Astrocyte of the hippocampus (primary cell): ENCODE results near the gene C17orf113.
A peak's percentile ranks its signal among the peaks of the same experiment; 100 is the strongest.

Experiments
- DNase-seq: peaks from one replicate; pipeline ENCODE4 v3.0.0; 2011; ENCODE audit warnings: low read depth, low spot score

C17orf113 gene

DNA sequence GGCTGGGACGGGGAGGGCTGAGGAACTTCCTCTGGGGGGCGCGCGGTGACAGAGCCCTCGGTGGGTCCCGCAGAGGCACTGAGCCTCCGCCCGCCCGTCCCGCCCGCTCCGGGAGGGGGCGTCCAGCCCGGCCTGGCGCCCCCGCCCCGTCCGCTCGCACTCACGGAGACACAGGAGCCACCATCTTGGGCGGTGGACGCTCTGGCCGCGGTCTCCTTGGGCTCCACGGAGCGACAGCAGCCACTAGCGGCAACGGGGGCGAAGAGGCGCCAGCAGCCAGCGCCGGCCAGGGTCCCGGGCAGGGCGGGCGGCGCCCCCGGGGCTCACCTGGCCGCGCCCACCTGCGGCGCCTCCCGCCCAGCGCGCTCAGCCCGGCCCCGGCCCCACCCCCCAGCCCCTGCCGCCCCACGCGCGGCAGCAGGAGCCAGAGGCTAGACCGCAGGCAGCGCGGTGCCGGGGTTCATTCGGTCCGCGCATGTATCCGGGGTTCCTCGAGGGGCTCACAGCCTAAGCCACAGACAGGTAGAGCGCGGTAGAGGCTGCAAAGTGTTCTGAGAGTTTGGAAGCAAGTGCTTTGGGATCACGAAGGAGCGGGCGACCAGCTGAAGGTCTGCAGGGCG lies at the start of gene C17orf113:
Gene C17orf113 (minus strand): TSS at position 209 of the 620 bp plus-strand sequence. CDS start 7,225 bp downstream, outside the sequence.
- peak; percentile 69 for DNase-seq

DNA sequence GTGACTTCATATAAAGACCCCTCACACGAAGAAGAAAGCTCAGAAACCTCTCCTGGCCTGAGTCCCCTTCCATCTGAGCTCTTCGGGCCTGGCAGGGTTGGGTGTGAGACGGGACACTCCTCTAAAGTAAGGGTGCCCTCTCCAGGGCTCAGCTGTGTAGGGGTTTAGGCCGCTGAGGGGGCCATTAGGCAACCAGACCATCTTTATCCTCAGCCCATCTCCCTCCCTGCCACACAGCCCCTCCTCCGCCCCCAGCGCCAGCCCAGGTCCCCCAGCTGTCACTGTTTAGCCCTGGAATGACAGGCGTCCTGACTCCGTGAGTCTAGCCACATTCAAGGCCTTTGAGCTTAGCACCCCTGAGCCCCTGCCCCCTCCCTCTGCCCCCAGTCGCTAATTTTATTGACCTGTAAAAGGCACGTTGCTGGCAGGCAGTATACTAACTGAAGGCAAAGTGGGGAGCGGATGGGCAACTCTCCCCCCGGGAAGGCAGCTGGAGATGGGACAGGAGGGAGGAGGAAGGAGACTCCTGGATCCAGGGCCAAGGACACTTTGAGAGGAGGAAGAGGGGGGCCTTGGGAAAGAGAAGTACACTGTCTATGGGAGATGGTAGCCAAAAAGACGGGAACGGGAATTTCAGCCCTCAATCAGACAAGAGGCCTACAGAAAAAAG lies 48.5 kb upstream of the C17orf113 start:
- no peak for DNase-seq

DNA sequence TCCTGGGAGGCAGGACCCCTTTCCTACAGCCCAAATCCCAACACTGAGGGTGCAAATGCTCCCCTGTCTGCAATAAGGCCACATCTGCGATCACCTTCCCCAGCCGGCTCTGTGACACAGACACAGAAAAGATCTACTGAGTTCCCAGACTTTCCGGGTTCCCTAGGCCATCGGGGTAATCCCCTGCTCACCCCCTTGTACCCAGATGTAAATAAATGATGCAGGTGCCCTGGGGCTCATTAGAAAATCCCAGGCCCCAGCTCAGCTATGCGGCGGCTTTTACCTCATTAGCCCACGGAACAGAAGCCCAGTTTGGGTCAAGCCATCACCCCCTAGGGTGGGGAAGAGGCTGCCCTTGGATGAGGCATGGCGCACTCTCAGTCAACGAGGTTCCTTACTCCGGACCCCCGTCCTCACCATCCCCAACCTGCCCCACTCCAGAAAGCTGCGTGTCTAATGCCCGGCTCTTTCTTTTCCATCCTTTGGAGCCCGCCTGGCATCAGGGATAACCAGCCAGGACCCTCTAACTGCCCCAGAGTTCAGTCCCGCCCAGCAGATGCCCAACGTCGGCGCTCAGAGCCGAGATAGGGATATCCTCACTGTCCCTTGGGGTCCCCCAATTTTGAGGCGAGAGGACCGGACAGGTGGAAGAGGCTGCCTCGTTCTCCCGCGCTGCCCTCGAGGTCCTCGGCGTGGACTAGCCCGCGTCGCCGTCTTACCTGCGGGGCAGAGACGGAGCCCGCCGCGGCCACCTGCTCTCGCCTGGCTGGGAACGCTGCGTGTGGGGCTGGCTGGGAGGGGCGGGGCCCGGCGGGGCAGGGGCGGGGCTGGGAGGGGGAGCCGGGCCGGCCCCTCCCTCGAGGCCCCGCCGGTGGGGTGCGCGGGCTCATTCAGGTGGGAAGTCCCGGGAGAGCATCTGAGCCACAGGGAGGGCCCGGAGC lies 47.6 kb upstream of the C17orf113 start, which contains the start of gene ZNF385C:
Gene ZNF385C (minus strand): TSS at position 783 of the 941 bp plus-strand sequence. CDS start 35,417 bp downstream, outside the sequence.
- DNase-seq: no peak

DNA sequence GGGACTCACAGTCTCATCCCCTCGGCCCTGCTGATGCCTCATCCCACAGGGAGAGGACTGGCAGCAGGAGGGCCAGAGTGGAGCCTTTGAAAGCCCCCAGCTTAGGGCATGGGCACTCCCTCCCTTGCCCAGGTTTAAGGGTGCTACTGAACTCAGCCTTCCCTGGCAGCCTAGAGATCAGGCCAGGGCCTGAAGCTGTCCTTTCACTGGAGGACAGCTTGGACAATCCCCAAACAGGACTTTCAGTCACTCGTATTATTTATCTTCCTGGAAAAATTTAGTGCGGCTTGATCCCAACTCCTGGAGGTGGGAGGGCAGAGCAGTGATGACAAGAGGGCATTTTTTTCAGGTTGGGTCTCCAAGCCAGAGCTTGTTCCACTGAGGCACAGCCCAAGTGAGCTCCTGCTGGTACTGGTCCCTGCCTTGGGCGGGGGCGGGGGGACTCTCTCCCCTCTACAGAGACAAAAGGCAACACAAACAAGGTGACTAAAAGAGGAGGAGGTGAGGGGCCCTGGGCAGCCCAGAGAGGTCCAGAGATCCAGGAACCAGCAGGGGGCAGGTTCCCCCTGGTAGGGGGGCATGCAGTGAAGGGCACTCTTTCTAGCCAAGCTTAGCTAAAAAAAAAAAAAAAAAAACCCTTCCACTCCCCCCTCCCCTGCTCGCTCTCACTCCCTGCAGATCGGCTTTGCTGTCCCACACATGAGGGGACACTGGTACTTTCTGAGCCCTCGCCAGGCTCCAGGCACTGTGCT lies 46.1 kb upstream of the C17orf113 start:
- DNase-seq: no peak

DNA sequence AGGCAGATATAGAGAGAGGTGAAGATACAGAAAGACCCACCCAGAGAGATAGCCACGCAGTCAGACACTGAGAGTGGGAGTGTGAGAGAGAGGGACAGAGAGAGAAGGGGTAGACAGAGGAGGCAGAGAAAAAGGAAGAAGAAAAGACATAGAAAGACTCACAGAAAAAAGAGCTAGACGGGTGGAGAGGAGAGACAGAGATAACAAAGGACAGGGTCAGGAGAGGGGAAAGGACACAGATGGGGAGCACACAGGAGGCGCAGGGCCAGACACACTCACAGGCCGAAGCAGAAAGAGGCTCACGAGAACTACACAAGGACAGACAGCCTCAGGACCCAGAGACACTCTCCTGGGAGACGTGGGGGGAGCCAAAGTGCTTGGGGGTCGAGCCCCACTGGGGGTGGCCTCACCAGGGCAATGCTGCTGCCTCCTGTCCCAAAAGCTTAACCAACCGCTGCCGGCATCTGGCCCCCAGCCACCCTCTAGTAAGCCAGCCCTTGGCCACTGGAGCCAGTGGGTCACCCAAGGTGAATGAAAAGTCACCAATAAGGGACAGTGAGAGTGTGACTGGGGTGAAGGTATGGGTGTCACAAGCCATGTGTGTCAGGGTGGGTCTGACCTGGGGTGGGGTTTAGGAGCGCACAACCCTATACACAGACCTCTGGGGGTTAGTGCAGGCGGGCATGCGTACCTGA lies 44.1 kb upstream of the C17orf113 start:
- no peak for DNase-seq

DNA sequence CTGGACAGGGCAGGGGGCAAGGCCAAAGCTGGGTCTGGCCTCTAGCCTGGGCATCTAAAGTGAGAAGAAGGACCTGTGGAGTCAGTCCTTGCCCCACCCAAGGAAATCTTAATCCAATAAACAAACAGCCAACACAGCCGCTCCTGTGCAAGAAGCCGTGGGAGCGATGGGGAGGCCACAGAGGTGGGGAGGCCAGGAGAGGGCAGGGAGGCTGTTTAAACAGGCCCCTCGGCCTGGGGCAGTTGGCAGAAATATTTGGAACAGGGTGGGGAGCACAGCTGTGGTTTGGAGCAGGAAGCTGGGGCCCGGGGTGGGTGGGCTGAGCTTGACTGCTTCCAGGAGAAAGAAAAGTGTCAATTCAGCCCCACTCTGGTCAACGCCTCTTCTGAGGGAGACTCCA lies 42.5 kb upstream of the C17orf113 start:
- no peak for DNase-seq

DNA sequence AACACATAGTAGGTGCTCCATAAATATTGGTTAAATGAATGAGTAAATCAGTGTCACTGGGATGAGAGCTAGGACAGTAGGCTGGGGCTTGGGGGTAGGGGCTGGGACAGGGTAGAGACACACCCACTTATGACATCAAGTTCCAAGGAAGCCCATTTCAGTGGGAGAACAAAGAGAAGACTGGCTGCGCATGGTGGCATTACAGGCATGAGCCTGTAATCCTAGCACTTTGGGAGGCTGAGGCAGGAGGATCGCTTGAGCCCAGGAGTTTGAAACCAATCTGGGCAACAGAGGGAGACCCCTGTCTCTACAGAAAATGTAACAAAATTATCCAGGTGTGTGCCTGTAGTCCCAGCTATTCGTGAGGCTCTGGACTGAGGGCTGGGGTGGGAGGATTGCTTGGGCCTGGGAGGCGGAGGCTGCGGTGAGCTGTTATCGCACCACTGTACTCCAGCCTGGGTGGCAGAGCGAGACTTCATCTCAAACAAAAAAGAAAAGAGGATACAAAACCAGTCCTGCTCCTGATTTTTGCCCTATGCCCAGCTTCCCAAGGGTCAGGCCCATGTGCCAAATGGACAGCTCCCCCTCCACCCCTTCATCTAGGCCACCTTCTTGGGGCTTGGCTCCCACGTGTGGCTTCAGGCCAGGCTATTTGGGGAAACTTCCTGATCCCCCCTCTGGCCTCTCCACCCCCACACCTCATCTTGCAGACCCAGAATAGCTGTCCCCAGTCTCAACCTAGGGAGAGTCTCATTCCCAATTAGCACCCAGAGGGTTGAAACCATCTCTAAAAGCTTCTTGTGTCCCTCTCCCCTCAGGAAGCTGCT lies 40.8 kb upstream of the C17orf113 start:
- no peak for DNase-seq

DNA sequence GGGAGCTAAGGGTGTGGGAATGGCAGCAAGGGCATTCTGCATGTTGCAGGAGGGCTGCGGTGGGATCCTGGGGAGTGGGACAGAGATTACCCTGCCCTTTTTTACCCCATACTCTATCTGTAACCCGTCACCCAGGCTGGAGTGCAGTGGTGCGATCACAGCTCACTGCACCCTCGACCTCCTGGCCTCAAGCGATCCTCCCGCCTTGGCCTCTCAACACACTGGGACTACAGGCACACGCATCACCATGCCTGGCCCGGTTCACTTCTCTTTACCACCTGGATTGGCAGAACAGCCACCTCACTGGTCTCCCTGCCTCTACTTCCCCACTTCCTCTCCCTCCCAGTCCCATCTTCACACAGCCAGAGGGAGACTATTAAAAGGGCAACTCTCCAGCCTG lies 38.3 kb upstream of the C17orf113 start:
- DNase-seq: no peak

DNA sequence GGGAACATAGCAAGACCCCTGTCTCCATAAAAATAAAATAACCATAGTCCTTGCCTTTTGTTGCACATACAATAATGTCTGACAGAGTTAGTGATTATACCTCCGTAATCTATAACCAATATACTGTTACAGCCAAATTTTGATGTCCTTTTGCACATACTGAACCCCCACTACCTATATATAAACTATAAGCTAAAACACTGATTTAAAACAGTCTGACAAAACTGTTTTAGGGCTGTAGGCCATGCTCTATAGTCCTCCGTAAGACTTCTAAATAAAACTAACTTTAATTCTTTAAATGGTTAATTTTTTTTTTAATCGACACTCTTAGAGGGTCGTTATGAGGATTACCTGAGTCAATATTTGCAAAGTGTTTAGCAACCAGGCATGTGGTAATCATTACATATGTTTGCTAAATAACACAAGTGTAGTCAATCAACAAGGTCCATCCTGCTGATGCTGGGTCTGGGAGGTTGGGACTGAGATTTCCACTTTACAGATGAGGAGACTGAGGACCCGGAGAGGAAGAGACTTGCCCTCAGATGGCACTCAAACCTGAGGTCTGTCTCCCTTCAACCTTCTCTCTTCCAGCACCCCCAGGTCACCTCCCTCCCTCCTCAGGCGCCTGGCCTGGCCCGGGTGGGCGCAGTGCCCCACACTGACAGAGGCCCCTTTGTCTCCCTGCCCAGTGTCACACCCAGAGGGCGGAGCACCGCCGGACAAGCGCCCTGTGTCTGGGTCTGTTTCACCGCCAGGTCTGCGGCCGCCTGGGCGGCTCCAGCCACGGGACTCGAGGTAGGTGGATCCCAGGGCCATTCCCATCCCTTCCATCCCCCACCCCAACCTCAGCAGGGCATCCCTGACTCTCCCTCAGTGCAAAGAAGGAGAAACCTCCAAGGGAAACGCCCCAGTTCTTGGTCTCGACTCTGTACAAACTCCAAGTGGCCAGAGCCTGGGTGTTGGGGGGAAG lies 37.6 kb upstream of the C17orf113 start:
- no peak for DNase-seq

DNA sequence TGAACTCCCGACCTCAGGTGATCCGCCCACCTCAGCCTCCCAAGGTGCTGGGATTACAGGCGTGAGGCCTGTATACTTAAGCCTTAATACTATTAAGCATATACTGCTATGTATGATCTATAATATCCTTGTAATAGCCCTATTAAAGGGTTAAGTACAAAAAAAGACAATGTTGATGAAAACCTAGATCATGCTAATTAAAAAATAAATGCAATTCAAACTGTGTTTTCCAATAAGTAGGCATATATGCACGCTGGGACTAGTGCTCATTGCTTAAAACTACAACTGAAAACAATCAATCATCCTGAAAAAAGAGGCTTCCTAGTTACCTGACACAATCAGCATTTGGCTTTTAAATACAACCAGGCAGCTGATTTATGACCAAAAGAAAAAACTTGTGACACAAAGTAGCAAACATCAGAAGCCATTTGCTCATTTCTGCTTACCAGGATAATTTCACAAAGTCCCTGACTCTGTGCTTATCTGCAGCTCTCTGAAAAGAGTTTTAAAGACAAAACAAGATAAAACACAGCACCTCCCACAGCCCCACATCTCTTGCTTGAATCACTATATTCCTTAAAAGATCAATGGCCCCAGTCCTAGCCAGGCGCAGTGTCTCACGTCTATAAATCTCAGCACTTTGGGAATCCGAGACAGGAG lies 36.8 kb upstream of the C17orf113 start:
- no peak for DNase-seq

DNA sequence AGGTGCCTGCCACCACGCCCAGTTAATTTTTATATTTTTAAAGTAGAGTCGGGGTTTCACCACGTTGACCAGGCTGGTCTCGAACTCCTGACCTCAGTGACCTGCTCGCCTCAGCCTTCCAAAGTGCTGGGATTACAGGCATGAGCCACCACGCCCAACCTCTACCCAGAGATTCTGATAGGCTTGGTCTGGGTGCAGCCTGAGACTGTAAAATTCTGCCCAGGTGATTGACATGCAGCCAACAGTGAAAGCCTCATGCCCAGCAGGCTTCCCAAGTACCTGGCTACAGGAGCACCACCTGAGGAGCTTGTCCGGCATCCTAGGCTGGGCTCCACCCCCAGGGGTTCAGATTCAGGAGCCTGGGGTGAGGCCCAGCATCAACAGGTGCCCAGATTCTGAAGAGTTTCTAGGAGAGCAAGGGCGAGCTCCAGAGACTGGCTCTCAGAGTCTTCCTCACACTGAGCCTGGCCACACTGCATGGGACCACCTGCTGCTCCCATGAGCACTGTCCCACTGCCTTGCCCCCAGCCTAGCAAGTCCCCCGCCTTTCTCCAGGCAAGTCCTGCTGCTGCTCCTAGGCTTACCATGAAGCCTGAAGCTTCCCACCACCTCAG lies 31.2 kb upstream of the C17orf113 start:
- no peak for DNase-seq

DNA sequence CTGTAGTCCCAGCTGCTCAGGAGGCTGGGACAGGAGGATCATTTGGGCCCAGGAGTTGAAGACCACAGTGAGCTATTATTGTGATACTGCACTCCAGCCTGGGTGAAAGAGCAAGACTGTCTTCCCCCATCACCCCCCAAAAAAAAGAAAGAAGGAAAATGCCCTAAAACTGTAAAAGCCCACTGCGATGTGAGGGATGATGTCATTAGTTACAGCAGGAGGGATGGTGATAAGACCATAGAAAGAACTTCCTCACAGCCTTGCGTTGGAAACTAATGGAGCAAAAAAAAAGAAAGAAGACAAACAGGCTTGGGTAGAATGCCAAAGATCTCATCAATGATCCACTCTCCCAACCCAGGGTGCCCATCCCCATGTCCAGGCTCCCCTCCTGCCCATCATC lies 29.1 kb upstream of the C17orf113 start:
- DNase-seq: no peak

DNA sequence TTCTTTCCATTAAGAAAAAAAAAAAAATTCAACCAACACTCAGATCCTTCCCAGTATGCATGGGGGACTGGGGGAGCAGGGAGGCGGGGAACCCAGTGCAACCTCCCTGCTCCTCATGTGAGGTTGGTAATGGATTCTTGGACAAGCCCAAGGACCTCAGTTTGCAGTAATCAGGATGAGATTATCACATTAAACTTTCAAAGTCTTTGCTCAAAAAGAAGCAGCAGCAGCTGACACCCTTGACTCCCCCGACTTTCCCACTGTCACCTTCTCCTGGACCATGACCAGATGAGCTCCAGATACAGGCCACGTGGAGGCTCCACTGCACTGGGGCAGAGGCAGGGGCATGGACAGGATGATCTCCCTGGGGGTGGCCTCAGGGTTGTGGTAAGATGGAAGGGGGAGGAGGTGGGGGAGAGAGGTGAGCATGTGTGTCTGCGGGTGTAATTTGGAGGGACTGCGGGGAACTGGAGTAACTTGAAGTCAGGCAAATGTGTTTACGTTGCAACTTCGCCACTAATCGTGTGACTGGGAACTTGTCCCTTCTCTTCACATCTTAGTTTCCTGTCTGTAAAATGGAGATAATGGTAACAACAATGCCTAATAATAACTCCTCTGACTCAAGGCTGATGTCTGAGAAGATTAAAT lies 28.1 kb upstream of the C17orf113 start:
- no peak for DNase-seq

DNA sequence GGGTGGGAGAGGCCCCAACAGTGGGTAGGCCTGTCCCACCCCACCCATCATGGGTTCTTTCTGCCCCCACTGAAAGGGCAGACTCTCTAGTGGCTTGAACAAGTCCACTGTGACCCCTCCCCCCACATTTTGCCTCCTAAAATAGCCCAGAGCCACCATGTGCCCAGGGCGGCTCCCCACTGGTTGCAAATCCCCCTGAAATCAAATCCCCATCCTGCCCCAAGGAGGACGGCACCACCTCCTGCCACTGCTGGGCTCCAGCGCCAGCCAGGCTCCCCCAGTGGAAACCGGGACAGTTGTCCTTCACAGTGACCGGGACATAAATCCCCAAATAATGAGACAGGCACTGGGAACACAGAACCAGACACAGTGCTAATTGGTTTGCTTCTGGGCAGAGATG lies 27.4 kb upstream of the C17orf113 start:
- no peak for DNase-seq

DNA sequence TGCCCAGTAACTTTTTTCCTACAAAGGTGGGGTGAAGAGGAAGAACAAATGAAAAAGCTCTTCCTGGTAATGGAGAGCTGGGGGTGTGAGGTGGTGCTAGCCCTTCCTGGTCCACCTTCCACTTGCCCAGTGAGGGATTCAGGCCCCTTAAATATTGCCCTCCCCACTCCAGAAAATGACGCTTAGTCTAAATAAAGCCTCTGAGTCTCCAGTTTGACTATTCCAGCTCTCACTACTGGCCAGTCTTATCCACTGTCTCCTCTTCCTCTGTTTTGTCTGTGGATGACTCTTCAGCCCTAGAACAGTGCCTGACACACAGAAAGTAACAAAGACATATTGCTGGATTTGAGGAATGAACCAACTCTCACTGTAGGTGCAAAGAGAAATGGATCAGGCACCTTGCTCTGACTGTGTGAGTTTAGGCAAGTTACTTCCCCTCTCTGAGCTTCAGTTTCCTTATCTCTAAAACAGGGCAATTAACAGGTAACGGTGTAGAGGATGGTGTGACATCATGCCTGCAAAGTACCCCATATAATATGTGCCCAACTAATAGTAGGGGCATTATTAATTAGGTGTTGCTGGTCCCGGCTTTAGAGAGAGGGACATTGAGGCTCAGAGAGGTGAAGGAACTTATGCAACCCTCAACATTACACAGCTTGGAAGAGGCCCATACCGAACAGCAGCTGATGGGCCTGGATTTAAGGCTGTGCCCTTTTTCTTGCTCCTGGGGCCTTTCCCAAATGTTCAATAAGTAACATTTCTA lies 26.6 kb upstream of the C17orf113 start:
- DNase-seq: no peak

DNA sequence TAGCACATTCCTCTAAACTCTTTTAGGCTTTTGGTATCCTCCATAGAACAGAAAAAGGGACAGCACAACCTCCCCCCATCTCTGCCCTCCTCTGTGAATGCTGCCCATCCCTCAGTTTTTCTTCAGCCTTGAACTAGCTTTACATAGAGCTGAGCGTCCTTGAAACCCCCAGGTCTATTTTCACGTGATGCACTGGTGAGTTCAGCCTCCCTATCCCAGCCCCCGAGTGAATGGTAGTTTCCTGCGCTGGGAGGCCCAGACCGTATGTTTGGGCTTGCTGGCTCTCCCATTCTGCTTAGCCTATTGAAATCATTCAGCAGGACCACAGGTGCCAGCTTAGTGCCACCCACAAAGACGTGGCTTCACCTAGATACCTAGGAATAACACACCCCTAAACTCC lies 25.4 kb upstream of the C17orf113 start:
- DNase-seq: no peak
